Omental fat pad (tissue), 4 donors: Measurements from ENCODE around the gene MYO15A. TPM values are rescaled to one million over a fixed set of nuclear protein-coding genes. Genes with fewer than 3 reads are reported as not detected.

Experiments used
- ATAC-seq: fragments of 150-250 bp; one replicate; pipeline ENCODE4 v1.9.1; 2016; ENCODE audit warnings: mild to moderate bottlenecking, moderate library complexity; ENCODE audit not compliant: low FRiP score
- DNase-seq: peaks from one replicate; pipeline ENCODE4 v3.0.0-alpha.2; 2019; ENCODE audit warnings: low spot score
- total RNA-seq, 4 donors: library from RNA; depleted of rRNA; stranded (reverse); fragments of >200 nt; gene quantifications; one replicate each; pipeline ENCODE4 v1.1.0, GENCODE V29; 2016
- TF ChIP-seq, protein P1 (sequence below), 3 donors: fragments of 450-650 bp; IDR thresholded peaks; one replicate each; pipeline ENCODE4 v1.5.1; 2016 to 2017; ENCODE audit warnings: antibody characterized with exemption in 3 of 3, mild to moderate bottlenecking in 3 of 3, moderate library complexity in 2 of 3

The MYO15A gene
- total RNA-seq, 4 donors from 2014 or later: 0.31 to 3.9 (median 2.0) TPM

DNA sequence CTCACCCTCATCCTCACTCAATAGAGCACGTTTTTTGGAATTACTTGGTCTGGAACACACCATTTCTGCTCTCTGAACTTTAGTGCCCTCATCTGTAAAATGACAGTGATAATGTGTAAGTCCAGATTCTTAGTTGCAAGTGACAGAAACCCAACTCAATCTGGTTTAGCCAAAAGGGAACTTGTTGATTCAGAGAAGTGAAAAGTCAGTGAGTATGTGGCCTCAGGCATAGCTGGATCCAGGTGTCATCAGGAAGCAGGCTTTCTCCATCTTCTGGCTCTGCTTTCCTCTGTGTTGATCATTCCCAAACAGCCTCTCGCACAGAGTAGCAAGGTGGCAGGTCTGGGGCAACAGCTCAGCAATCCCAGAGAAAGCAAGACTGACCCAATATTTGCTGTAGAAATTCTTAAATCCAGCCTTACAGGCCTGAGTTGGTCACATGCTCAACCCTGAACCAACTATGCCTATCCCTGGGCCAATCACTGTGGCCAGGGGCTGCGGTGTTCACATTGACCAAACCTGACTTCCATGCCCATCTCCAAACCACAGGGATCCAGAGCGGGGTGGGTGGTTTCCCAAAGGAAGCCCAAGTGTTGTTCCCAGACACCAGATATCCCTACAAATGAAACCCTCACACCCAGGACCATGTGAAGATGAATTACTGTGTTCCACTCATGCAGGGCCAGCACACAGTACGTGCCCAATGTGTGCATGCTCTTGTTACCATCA is 51.7 kb downstream of the MYO15A start:
- DNase-seq (no peak), ATAC-seq (no peak)
- TF ChIP-seq, protein P1, sequence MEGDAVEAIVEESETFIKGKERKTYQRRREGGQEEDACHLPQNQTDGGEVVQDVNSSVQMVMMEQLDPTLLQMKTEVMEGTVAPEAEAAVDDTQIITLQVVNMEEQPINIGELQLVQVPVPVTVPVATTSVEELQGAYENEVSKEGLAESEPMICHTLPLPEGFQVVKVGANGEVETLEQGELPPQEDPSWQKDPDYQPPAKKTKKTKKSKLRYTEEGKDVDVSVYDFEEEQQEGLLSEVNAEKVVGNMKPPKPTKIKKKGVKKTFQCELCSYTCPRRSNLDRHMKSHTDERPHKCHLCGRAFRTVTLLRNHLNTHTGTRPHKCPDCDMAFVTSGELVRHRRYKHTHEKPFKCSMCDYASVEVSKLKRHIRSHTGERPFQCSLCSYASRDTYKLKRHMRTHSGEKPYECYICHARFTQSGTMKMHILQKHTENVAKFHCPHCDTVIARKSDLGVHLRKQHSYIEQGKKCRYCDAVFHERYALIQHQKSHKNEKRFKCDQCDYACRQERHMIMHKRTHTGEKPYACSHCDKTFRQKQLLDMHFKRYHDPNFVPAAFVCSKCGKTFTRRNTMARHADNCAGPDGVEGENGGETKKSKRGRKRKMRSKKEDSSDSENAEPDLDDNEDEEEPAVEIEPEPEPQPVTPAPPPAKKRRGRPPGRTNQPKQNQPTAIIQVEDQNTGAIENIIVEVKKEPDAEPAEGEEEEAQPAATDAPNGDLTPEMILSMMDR (IDR thresholded peaks at IDR 0.05): no peak

DNA sequence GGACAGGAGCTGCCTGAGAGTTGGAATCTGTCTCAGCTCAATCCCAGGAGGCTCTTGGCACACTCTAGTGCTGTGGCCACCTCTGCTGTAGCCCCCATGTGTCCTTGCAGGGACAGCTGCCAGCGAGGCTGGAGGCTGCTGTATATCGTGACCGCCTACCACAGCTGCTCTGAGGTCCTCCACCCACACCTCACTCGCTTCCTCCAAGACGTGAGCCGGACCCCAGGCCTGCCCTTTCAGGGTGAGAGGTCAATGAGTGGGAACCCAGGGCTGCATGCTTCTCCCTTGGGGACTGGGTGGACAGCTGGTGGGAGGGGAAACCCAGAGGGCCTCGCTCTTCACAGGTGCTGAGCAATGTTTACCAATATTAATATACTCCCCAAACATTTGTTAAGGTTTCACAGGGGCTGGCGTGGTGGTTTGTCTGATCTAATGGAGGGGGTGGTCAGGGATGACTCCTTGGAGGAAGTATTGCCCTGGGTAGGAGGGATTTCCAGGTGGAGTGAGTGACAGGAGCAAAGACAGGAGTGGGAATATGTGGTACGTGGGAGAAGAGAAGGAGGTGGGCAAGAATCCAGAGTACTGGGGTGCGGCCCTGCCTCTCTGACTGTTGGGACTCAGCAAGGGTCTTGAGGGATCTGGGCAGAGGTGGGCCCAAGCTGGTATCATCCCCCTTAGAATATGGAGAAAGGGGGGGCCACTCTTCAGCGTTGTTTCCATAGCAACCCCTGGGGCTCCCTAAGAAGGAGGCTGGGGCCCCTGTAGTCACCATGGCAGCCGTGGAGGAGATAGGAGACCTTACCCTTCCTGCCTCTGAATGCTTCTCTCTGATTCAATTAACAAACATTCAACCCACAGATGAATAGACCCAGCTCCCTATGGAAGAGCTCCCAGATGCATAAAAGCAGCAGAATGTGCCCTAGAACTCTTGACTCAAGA is 52.9 kb downstream of the MYO15A start:
- ATAC-seq: no peak
- no peak for DNase-seq

DNA sequence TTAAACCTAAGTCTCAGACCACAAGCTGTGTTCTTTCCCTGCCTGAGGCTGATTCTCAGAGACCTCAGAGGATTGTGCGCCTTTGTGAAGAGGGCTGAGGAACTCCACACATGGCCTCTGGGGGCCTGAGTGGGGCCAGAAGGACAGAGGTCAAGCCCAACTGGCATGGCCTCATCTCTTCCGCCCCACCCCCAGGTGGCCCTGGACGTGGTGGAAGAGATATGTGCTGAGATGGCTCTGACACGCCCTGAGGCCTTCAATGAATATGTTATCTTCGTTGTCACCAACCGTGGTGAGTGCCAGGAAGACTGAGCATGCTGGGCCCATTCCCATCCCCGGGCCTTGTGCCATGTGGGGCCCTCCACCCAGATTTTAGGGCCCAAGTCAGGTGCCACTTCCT is 55.0 kb downstream of the MYO15A start:
- no peak for DNase-seq
- no peak for ATAC-seq
- TF ChIP-seq, protein P1 (IDR thresholded peaks at IDR 0.05): no peak

More for the DNA sequence above, 52.9 kb downstream of the MYO15A start:
- TF ChIP-seq, protein P1 (IDR thresholded peaks at IDR 0.05): no peak

DNA sequence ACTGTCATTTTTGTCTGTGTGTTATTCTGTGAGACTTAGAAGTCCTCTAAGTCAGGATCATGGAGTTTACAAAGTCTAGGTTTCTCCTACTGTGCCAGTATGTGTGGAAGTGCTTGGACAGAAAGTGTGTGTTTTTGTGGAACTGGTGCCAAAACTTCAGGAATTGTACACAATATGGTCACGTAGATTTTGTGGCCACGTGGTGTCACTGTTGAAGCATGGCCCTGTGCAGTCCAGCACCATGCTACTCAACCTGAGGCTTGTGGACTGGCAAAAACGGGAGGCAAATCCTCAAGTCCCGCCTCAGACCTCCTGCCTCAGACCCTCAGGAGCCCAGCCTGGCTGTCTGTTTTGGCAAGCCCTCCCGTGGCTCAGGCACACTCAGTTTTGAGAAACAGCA is 58.3 kb downstream of the MYO15A start:
- DNase-seq (no peak), ATAC-seq (no peak)
- TF ChIP-seq, protein P1 (IDR thresholded peaks at IDR 0.05): no peak

DNA sequence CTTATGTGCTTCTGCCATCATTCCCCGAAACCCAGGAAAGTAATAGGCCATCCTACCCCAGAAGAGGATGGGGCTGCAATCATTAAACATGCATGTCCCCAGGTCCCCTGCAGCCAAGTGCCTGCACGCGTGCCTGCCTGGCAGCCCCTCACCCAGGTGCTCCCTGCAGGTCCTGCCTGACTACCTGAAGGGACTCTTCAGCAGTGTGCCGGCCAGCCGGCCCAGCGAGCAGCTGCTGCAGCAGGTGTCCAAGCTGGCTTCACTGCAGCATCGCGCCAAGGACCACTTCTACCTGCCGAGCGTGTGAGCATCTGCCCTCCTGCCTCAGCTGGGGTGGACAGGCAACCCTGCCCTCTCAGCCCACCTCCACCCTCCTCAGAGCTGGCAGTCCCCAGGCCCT is 58.9 kb downstream of the MYO15A start:
- DNase-seq: no peak
- ATAC-seq: no peak
- TF ChIP-seq, protein P1 (IDR thresholded peaks at IDR 0.05): no peak

DNA sequence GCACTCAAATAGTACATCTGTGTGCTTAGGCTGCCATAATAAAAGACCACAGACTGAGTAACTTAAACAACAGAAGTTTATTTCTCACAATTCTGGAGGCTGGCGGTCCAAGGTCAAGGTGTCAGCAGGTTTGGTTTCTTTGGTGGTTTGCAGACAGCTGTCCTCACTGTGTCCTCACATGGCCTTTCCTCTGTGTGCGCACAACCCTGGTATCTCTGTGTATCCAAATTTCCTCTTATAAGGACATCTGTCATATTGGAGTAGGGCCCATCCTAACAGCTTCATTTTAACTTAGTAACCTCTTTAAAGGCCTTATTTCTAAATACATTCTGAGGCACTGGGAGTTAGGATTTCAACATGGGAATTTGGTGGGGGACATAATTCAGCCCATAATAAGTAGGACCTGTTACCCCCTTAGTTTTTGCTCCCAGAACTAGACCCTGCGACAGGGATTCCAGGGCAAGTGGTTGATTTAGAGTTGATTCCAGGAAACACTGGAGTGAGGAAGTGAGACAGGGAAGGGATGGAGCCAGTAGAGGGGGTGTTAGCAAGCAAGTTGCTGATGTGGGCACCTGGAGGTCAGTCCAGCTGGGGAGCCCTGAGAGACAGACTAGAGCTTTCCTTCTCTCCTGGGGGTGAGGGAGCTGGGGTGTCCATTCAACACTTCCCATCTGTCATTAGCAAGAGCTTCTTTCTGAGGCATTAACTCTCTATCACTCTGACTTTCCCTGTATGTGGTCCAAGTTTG is 64.1 kb downstream of the MYO15A start:
- no peak for DNase-seq
- TF ChIP-seq, protein P1 (IDR thresholded peaks at IDR 0.05): no peak
- no peak for ATAC-seq
